ENCODE measurements around the gene PADI2. TPM values are rescaled to one million over a fixed set of nuclear protein-coding genes. Genes with fewer than 3 reads are reported as not detected.
A peak's percentile ranks its signal among the peaks of the same experiment; 100 is the strongest.

PADI2 gene
- total and polyA plus RNA-seq, 9 of the 15 experiments (the other 6 are each of a cell fraction or from before 2014, with no cell fraction given), result 0.01 to 0.11 (median 0.01) TPM; not detected in 5

- TF ChIP-seq ZNF609 (CRISPR knock-in tag; IDR thresholded peaks at IDR 0.05; ENCODE audit: borderline replicate concordance), result no peak
- no peak for TF ChIP-seq PHTF2 (CRISPR knock-in tag; IDR thresholded peaks at IDR 0.05)
- no peak for TF ChIP-seq ARHGAP35 (IDR thresholded peaks at IDR 0.05; ENCODE audit: partially characterized antibody)
- peak; percentile 52 for TF ChIP-seq FOS (IDR thresholded peaks at IDR 0.05; ENCODE audit: extremely low read depth, insufficient read length)
- TF ChIP-seq ZNF398 (CRISPR knock-in tag; IDR thresholded peaks at IDR 0.05), result no peak
- TF ChIP-seq KLF16 (IDR thresholded peaks at IDR 0.05), result no peak
- TF ChIP-seq PHF21A (IDR thresholded peaks at IDR 0.05; ENCODE audit: borderline replicate concordance, low read depth), result no peak
- TF ChIP-seq ATF7 (IDR thresholded peaks at IDR 0.05), result no peak
- no peak for TF ChIP-seq NFIC (IDR thresholded peaks at IDR 0.05)
These were observed at the start of gene PADI2 (continued) for GRCh38 chr1:17119076-17119772.
